CD4-positive, alpha-beta T cell treated with Interleukin-6 for 4 hours (primary cell): ENCODE data around the gene TACR2.

ENCODE experiments used
- DNase-seq: peaks from one replicate; pipeline ENCODE4 v3.0.0-alpha.2; 2020; ENCODE audit warnings: mixed read lengths

Gene TACR2

DNA sequence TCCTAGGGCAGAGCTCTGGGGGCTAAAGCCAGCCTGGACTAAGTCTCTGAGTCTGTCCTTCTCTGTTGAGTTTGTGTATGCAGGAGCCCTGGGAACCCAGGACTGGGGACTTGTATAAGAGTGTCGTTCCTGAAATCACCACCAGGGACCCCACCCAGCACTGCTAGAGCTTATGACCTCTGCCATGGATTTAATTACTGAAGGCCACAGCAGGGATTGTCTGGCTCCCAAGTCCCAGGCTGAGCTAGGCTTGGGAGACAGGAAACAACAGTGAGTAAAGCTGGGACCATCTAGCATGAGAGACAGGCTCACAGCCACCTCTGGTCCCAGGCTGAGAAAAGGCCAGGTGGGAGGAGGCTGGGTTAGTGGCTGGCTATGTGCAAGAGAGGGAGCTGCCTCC, 33.1 kb upstream of the TACR2 start:
- DNase-seq = peak; percentile 64

DNA sequence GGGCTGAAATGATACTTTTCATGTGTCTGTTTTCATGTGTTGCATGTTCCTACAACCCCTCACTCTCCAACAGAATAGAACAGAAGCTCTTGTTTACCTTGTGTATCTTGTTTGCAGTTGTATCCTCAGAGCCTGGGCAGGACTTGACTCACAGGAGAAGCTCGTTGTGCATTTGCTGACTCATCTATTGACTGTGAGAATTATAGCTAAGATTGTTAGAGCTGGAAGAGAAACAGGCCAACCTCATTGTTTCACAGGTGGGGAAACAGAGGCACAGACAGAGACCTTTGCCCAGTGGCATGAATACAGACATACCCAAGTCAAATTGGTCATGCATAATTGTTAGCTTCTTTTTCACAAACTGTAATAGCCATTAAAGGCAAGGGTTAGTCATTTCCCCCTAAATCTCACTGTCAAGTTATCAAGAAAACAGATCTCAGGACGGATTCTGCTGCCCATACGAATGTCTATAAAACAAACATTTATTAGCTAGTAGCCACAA, 30.0 kb upstream of the TACR2 start:
- DNase-seq = no peak

DNA sequence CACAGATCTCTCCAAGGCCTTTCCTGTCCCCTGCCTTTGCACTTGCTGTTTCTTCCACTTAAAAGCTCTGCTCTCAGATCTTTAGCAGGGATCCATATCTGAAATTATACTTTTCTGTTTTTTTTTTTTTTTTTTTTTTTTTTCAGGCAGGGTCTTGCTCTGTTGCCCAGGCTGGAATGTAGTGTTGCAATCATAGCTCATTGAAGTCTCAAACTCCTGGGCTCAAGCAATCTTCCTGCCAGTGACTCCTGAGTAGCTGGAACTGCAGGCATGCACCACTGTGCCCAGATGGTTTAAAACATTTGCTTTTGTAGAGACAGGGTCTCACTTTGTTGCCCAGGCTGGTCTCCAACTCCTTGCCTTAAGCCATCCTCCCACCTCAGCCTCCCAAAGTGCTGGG, 29.5 kb upstream of the TACR2 start:
- no peak for DNase-seq

DNA sequence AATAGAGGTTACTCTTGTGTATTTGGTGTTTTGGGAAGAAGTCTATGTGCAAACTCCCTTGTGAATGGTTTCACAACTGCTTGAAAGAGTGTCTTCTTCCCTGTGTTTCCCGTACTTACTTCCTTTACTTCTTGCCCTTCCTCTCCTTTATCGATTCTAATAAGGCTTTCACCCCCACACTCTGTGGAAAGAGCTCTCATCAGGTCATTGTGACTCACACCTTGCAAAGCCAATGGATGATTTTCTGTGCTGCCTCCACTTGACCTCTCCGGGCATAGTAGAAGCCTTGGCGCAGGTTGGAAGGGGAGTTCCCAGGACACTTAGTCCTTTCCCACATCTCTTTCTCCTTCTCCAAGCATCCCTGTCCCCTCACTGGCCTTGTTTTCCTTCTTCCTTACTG, 28.3 kb upstream of the TACR2 start:
- DNase-seq = no peak

DNA sequence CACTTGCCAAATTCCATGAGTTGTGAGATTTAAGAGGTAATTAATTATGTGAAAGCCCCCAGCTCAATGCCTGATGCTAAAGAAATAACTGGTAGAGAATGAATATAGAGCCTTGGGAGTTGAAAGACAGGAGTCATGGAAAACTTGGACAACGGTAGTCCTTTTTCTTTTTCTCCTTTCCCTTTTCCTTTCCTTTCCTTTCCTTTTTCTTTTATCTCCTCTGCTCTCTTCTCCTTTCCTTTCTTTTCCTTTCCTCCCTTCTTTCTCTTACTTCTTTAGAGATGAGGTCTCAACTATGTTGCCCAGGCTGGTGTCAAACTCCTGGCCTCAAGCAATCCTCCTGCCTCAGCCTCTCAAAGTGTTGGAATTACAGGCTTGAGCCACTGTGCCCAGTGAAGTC, 26.6 kb upstream of the TACR2 start:
- DNase-seq = no peak

DNA sequence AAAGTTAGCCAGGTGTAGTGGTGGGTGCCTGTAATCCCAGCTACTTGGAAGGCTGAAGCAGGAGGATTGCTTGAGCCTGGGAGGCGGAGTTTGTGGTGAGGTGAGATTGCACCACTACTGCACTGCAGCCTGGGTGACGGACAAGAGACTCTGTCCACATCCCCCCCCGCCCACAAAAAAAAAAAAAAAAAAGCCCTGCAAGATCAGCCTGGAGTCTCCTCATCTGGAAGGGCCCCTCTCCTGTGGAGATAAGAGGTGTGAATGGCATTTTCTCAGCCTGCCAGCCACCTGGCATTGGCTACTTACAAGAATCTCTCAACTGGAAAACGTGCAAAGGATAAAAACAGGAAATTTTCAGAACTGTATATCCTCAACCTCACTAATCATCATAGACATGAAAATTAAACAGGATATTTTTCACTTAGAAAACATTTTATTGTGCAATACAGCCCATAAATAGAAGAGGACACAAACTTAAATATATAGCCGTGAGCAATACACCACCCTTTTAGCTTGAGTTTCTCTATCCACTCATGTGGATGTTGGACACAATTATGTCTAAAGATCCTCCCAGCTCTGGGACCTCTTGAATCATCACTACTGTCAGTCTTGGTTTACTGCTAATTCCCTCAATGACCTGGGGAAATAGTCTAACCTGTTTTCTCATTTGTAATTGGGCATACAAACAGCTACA, 23.2 kb upstream of the TACR2 start:
- DNase-seq = no peak

DNA sequence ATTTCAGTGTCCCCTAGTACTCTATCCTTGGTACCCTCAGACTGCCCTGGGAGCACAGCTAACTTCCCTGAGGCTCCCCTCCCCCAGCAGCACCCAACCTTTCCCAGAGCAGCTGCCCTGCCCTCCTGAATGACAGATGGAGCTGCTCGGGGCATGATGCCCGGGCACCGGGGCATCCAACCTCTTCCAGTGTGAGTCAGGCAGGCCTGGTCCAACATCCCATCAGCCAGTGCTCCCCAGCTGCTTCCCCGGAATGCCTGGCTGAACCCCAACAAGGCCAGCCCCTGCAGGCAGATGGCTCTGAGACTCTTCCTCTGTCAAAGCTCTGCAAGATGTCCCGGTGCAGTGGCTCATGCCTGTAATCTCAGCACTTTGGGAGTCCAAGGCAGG, 22.6 kb upstream of the TACR2 start:
- DNase-seq = no peak

DNA sequence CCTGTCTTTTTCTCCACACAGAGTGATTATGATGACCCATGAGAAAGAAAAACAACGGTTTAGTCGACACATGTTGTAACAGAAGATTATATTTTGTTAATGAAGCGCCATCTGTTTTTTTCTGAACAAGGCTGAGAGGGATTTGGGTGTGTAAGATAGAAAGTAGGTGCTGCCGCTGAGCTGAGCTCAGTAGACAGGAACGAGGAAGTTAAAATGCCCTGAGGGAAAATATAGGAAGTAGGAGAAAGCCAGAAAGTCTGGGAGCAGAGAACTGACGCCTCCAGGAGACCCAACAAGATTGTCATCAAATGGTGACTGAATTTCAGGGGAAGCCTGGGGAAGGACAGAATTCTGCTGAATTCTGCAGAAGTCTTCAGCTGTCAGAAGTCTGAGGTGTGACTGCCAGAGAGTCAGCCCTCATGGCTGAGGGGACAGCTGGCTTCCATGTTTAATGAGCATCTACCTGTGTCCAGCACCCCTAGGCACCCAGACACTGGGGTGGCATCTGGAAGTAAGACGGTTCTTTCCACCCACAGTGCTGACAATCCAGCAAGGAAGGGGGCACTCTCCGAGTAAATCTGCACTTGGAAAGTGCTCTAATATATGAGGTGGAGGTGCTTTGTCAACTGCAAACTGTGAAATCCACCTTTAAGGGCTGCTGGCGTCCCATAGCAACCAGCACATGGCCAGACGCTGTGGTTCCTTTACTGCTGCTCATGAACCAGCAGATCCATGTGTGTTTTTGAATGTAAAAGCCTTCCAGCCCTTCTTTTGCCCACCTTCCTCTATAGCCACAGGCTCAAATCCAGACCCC, 22.0 kb upstream of the TACR2 start:
- DNase-seq = no peak

DNA sequence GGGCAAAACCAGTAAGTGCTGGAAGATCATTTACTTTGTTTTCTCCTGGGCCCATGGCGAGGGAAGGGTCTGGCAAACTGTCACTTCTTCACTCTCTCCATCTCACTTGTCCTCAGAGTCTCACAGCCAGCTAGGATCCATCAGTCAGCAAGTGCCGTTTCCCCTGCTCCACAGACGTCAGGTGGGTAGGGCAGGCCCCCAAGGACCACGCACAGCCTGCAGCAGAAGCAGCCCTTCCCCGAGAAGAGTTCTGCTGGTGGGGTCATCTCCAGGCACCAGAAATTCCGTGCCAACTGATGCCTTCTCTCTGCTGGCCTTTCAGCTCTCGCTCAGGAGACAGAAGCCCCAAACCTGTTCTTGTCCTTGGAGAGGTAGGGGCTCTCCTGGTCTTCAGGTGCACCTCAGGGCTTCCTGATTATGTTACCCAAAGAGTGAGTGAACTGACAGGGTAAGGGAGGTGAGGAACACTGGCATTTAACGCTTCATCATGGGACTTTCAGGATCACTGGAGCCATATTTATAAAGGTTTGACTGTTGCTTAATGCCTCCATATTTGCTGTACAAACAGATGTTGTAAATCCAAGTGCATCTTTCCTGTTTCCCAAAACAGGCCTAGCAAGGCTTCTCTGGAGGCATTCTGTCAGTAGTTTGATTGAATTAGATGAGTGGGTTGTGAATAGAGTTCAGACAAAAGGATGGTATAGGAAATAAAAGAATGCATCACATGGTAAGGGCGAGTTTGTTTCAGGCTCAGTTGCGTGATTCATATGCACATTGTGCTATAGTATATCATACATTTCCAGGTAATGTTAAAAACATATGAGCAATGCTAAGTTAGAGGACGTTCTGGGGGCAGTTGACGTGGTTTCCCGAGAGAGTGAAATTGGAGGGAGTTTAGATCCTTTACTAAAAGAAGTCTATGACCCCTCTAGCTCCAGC, 20.9 kb upstream of the TACR2 start:
- DNase-seq = no peak

DNA sequence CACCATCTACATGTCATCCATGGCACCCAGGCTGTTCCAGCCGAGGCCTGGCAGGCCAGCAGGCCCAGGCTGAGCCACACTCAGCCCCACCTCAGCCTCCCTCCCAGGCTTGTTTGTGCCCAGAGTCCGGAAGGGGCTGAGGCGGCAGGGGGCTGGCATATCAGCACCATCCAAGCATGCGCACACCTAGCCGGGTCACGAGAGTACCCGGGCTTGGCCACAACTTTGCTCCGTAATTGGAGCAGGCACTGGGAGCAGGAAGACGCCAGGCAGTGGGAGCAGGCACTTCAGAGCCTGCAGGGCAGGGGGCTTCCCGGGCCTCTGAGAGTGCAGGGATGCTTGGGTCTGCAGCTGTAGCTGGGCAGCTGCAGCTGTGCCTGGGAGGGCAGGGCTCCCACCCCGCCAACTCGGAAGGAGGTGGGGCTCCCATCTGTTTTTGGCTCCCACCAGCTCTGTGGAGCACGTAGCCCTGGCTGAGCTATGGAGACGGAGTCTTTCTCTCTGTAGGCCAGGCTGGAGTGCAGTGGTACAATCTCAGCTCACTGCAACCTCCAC, 19.3 kb upstream of the TACR2 start:
- no peak for DNase-seq

DNA sequence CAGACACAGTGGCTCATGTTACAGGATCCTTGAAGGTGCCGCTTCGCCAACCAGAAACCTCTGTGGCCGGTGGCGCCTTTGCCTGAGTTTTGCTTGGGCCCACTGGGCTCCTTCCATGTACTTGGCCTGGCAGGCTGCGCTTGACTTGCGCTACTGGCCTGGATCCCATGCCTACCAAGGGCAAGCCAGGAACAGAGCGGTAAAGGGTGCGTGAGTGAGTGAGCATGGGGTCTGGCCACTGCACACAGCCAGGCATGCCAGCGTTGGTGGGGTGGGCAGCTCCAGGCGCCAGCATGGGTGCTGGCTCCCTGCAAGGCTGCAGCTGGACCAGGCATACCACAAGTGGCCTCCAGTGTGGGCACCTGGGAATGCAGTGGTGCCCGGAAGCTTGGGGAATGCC, 18.2 kb upstream of the TACR2 start:
- no peak for DNase-seq

DNA sequence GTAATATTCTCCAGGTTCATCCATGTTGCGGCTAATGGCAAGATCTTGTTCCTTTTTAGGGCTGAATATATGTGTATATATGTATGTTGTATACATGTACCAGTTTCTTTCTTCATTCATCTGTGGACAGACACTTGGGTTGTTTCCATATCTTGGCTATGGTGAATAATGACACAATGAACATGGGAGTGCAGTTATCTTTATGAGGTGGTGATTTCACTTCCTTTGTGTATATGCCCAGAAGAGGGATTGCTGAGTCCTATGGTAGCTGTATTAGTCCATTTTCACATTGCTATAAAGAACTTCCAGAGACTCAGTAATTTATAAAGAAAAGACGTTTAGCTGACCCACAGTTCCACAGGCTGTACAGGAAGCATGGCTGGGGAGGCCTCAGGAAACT, 17.5 kb upstream of the TACR2 start:
- no peak for DNase-seq

DNA sequence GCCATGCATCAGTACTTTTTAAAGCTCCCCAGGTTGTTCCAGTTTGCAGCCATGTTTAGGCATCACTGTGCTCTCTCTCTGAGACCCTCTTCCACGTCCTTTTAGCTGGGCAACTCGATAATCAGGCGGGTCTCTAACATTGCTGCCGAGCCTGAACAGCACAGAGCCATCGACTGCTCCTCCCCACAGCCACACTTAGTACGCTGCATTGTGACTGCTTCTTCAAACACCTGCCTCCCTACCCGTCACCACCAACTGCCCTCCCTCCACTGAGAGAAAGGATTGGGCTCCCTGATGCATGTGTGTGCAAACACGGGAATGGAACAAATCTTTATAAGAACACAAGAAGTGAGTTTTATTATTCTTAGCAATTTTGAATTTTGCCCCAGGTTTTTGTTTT, 11.4 kb upstream of the TACR2 start:
- DNase-seq = no peak

DNA sequence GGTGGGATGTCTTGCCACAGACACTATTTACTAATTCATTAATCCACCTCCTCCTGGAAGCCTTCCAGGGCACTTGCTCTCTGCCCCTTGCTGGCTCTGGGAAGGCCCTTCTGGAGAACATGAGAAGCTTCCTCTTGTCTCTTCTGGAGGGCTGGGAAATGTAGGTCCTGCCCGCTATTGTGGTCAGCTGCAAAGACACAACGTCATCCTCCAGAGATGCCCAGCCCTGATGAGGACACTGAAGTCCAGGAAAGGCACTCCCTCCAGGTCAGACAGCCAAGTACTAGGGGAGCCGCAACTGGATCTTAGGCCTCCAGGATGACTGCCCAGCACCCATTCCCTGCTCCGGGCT, 9.6 kb upstream of the TACR2 start:
- DNase-seq = no peak

DNA sequence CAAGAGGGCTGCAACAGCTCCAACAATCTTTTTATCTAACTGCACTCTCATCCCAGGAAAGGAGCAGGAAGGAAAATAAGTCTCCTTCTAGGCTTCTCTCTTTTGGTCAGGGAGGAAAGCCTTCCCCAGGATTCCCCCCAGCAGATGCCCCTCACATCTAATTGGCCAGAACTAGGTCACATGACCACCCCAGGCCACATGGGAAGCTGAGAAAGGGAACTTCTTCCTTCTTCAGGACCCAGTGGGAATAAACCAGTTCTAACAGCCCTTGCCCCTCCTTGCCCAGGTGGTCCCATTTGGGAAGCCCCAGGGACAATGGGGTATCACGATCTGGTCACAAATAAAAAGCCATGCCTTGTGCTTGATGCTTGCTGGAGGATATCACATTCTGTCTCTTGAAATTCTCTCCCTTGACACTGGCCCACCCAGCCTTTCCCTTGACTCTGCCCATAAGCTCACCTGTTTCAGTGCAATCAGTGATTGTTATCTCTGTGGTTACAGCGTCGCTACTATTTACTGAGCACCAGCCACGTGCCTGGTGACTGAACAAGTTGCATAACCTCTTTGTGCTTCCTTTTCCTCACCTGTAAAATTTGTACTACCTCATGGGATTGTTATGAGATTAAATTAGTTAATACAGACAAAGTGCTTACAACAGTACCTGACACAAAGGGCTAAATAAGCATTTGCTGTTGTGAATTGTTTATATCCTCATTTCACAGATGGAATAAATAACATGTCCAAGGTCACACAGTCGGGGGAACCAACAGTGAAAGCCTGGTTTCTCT, 9.0 kb upstream of the TACR2 start:
- peak; percentile 59 for DNase-seq

DNA sequence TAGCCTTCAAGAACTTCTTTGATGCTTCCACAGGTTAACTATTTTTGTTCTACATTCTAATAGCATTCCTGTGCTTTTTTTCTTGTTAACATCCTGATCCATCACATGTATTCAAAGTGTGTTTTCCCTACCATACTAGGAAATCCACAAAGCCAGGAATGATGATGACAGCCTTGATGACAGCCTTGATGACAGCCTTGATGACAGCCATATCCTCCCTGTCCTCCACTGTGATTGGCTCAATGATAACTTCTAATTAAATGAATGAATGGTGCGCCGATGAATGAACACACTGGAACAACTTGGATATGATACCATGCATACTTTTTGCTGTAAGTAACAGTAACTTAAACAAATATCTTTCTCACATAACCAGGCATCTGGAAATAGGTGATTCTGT, 8.3 kb upstream of the TACR2 start:
- no peak for DNase-seq

DNA sequence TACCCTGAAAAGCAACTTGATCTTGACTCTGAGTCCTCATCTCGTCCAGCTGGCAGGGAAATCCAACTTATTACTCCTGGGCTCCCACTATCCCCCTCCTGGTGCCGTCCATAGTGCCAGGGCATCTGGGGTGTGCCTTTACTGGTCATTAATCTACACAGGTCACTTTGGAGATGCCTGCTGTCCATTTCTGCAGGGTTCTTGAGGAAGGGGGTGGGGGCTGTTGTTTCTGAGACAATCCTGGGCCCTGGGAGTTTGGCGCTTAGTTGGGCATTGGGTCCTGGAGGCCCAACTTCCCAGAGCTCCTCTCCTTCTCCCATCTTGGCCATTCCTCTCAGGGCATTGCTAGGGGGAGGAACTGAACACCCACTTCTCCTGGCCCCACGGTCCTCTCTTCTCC, 6.0 kb upstream of the TACR2 start:
- no peak for DNase-seq

DNA sequence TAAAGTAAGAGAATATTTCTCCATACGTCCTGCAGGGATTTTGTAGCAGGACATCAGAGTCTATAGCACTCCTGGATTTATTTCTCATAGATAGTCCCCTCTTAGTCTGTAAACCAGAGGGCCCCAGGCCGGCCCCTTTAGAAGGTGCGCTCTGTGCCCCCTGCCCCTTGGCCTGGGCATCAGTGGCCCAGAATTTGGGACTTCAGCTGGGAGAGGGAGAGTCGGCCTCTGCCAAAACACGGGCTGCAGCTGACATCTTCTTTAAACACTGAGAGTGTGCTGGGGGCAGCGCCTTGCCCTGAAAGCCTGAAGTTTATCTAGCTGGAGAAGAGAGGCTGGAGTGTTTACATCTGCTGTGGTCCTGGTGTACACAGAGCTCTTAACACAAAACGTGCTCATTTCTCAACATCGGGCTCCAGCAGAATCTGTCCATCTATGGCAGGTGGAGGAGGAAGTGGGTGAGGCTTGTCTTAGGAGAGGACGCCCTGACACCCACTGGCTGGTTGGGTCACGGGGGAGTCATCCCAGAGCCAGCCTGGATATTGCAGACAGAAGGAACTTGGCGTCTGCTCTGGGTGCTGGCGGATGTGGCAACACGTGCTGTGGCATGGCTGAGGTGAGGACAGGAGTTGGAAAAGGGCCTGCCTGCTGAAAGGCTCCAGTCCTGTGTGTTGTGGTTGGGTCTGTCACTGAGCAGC, 5.0 kb upstream of the TACR2 start:
- no peak for DNase-seq

DNA sequence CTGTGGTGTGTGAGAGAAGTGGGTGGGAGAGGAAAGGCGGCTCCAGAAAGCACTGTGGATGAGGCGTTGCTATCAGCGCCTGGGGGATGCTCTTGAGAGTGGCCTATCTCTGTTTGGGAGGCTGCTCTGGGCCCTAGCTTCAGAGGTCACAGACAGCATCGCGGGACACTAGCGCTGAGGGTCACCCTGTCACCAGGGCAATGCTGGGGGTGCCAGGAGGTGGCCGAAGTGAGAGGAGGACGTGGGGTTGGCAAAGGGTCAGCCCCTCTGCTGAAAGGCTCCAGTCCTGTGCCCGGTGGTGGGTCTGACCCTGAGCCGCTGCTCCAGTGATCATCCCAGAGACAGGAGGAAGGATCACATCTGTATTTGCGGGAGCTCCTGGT, 3.0 kb upstream of the TACR2 start:
- DNase-seq = no peak

DNA sequence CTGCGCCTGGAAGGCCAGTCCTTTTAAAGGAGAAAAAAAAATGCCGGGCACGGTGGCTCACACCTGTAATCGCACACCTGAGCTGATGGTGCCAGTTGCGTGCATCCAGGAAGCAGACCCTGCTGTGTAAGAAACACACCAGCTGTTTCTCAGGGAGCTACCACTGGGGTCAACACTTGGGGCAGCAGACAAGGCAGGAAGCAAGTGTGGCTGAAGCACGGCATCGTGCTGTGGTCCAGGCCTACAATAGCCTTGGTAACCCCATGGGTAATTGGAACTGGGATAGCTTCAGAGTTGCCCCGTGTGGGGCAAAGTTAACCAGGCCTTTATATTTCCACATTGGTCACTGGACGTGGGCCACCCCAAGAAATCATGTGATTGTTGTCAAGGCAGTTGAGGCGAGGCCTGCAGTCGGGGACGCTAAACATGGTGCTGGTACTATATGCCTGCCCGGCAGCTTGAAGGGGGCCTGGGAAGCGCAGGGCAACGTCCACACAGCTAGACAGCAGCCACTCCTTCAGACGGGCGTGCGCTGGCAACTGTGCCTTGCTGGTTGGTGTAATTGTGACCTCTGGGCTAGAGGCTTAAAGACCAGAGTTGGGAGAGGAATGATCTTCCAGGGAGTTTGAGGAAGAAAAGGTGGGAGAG, 2.5 kb upstream of the TACR2 start:
- DNase-seq = no peak
